Stimulated activated memory B cell treated with anti-CD40 and anti-IgM and Interleukin-4, amounts not matched to agents 10 μg/mL and 1 μg/mL and 100 μg/mL, for 72 hours (primary cell): ENCODE data around the gene ADAMTS2.
A peak's percentile ranks its signal among the peaks of the same experiment; 100 is the strongest.

Experiments
- ATAC-seq: fragments of 150-1000 bp; cut with Tn5 transposase; 2 replicates; pipeline ENCODE4 v1.10.0; 2021
- H3K27ac Mint-ChIP-seq: one replicate; pipeline ENCODE4 v1.8.0; 2022; ENCODE audit warnings: mild to moderate bottlenecking, mixed read lengths
- H3K27me3 Mint-ChIP-seq: one replicate; pipeline ENCODE4 v1.8.0; 2022; ENCODE audit warnings: mixed read lengths
- H3K36me3 Mint-ChIP-seq: one replicate; pipeline ENCODE4 v1.8.0; 2022; ENCODE audit warnings: mixed read lengths
- H3K4me1 Mint-ChIP-seq: one replicate; pipeline ENCODE4 v1.8.0; 2022; ENCODE audit warnings: mixed read lengths
- H3K4me3 Mint-ChIP-seq: one replicate; pipeline ENCODE4 v1.8.0; 2022; ENCODE audit warnings: mild to moderate bottlenecking, moderate library complexity, mixed read lengths
- H3K9me3 Mint-ChIP-seq: one replicate; pipeline ENCODE4 v1.8.0; 2022; ENCODE audit warnings: mixed read lengths

Gene ADAMTS2

DNA sequence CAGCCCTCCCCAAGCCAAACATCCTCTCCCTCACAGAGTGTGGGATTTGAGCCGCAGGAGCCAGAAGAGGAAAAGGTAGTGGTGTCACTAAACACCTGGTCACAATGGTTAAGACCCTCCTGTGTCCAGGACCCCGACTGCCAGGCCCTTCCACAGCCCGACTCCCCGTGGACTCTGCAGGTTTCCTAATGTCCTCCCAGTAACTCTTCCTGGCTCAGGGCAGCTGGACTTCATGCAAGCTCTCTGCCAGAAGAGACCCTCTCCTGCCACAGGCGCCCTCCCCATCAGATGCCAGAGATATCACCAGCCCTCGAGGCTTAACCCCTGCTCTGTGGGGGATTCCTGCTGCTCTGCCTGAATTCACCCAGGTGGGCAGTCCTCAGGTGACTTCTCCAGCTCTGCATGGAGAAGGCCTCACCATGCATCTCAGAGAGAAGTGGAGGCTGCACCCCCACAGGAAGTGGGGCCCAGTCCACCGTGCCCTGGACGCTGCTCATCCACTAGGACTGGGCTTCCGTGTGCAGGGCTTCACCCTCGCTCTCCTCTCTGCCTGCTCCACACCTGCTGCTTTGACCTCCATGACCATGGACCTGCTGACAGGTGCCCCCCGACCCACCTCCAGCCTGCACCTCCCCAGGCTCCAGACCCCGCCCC lies 111.2 kb downstream of the ADAMTS2 start:
- H3K9me3 Mint-ChIP-seq, result no peaks in the 10 kb centered on the region
- no peaks in the 10 kb centered on the region for H3K4me1 Mint-ChIP-seq
- H3K27me3 Mint-ChIP-seq, result peaks cover 37% of the 10 kb centered on the region
- H3K27ac Mint-ChIP-seq, result no peak overlapping the region
- no peak overlapping the region for H3K4me3 Mint-ChIP-seq
- no peak for ATAC-seq
- H3K36me3 Mint-ChIP-seq, result no peaks in the 10 kb centered on the region

DNA sequence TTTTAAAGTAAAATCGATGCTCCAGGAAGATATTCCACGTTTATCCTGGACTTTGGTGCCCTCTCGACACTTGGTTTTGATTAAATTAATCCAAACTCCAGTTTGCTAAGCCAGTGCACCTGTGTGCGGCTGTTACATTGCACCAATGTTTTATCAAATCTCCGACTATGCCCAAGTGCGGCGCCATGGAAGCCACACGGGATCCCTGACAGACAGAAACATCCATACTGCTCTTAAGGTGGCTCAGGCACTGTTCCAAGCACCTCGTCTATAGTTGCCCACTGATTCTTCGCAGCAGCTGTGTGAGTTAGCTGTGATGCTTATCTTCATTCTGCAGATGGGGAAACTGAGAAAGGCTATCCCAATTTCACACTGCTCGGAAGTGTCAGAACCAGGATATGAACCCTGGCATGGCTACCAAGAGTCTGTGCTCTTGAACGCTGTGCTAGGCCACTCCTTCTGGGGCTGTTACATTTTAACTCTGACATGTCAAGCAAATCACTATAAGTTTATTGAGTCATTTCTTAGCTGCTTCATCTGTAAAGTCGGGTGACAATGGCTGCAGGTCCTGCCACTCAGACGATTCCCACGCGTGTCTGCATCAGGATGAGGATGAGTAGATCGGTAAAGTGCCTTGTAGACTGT lies 113.0 kb downstream of the ADAMTS2 start:
- H3K4me1 Mint-ChIP-seq, result no peaks in the 10 kb centered on the region
- H3K27ac Mint-ChIP-seq, result no peak overlapping the region
- no peaks in the 10 kb centered on the region for H3K9me3 Mint-ChIP-seq
- H3K27me3 Mint-ChIP-seq, result peaks cover 23% of the 10 kb centered on the region
- H3K4me3 Mint-ChIP-seq, result no peak overlapping the region
- H3K36me3 Mint-ChIP-seq, result no peaks in the 10 kb centered on the region
- ATAC-seq, result no peak

DNA sequence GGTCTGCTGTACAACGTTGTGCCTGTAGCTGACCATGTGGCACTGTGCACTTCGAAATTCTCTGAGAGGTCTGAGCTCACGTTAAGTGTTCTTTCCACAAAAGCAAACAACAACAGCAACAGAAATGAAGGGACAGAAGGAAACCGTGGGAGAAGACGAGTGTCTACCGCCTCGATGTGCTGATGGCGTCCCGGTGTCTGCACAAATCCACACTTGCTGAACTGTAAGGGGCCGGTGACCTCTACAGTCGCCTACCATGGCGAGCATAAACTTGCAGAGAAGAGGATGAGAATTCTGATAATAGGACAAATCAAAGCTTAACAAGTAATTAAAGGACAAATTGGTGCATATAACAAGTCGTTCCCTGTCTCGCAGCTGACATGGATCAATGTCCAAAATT lies 114.0 kb downstream of the ADAMTS2 start:
- no peaks in the 10 kb centered on the region for H3K36me3 Mint-ChIP-seq
- peaks cover 31% of the 10 kb centered on the region for H3K27me3 Mint-ChIP-seq
- ATAC-seq, result no peak
- no peaks in the 10 kb centered on the region for H3K9me3 Mint-ChIP-seq
- H3K27ac Mint-ChIP-seq, result no peak overlapping the region
- no peaks in the 10 kb centered on the region for H3K4me1 Mint-ChIP-seq
- no peak overlapping the region for H3K4me3 Mint-ChIP-seq

DNA sequence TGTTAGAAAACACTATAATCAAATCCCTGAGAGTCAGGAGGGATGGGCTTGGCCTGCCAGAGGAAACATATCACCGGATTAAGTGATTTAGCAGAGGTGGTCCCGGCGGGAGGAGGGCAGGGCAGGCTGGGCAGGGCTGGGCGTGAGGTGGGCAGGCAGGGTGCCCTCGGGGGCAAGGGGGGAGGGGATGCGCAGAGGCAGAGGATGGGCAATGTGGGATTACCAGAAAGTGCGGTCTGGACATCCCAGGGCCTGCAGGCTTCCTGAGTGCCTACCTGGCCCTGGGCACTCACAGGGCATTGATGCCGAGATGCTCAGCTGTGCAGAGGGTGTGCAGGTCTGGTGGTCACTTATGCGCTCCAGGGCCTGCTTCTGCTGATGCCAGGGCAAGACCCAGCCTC lies 115.2 kb downstream of the ADAMTS2 start:
- H3K27ac Mint-ChIP-seq, result no peak overlapping the region
- H3K4me1 Mint-ChIP-seq, result no peaks in the 10 kb centered on the region
- H3K9me3 Mint-ChIP-seq, result peaks cover under 1% of the 10 kb centered on the region
- no peak overlapping the region for H3K4me3 Mint-ChIP-seq
- no peaks in the 10 kb centered on the region for H3K36me3 Mint-ChIP-seq
- ATAC-seq, result no peak
- H3K27me3 Mint-ChIP-seq, result peaks cover 31% of the 10 kb centered on the region

DNA sequence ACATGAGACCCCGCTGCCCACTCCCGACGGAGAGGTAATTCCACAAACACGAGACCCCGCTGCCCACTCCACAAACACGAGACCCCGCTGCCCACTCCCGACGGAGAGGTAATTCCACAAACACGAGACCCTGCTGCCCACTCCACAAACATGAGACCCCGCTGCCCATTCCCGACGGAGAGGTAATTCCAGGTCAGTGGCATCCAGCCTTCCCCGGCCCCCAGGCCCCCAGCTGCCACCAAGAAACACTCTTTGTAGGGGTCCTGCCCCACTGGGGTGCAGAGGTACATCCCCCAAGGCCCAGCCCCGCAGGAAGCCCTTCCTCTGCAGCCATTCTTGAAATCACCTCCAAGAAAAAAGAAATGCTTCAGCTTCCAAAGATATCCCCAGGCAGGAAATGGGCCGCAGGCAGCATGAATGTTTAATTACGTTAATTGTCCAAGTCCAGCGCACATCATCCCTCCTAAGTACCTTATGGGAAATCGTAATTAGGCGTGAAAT lies 115.9 kb downstream of the ADAMTS2 start:
- no peak for ATAC-seq
- Mint-ChIP-seq H3K4me1 (no peaks in the 10 kb centered on the region), H3K4me3 (no peak overlapping the region), H3K36me3 (no peaks in the 10 kb centered on the region), H3K27ac (no peak overlapping the region), H3K9me3 (peaks cover 5% of the 10 kb centered on the region), H3K27me3 (peaks cover 25% of the 10 kb centered on the region)

DNA sequence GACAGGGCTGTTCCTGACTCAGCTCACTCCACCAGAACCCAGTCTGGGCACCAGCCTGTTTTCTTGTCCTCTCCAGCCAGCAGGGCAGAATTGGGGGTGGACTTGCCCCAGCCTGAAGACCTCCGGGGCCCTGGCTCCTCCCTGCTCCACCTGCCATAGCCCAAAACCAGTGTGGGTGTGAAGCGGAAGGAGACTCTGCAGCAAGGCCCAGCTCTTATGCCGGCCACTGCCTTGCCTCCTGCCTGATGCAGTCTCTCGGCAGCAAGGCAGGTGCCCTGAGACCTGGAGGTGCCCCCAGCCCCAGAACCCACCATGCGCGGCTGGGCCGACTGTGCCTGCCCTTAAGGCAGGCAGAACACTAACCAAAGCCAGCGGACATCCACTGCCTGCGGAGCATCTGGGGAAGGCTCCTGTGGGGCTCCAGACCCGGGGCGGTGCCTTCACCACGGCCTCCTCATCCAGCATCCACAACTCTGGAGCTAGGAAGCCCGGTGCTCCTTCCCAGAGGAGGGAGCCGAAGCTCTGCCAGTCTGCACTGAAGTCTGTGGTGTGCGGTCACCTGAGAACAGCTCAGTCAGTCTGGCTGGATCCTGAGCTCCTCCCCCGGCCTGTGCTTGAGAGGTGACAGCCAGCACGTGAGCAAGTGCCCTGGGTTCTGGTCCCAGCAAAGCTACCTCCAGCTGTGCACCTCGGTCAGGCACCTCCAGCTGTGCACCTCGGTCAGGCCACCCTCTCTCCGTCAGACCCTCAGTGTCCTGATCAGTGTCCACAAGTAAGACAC lies 116.7 kb downstream of the ADAMTS2 start:
- H3K4me3 Mint-ChIP-seq, result no peak overlapping the region
- H3K27ac Mint-ChIP-seq, result no peak overlapping the region

DNA sequence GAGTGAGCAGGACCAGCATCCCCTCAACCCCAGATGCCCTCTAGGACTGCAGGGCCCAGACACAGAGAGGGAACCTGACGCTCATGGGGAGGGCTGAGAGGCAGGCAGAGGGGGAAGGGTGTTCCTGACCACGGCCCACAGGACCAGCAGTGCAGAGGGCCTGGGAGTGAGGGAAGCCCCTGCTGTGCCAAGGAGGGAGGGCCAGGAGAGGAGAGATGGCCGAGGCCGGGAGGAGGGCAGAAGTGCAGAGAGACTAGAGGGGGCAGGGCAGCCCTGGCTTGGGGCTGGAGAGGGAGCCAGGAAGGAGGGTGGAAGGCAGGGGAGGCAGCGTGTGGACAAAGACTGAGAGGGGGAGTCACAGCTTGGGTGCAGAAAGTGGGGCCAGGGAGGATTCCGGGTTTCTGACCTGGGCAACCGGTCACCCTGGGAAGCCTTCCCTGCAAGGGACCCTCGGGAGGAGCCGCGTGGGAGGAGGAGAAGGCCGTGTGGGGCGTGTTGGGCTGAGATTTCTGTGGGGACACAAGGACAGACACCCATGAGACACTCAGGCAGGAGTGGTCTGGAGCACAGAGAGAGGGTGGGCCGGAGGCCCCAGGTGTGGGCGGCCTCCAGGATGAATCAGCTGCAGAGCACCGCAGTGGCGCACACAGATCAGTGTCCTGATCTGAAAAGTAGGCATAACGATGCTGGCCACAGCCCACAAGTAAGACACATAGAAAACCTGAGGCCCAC lies 117.5 kb downstream of the ADAMTS2 start:
- H3K27me3 Mint-ChIP-seq, result peaks cover 16% of the 10 kb centered on the region
- H3K27ac Mint-ChIP-seq, result no peak overlapping the region
- no peaks in the 10 kb centered on the region for H3K36me3 Mint-ChIP-seq
- H3K4me3 Mint-ChIP-seq, result no peak overlapping the region
- ATAC-seq, result peak; percentile 28
- no peaks in the 10 kb centered on the region for H3K4me1 Mint-ChIP-seq
- peaks cover 15% of the 10 kb centered on the region for H3K9me3 Mint-ChIP-seq

More for the DNA sequence above, 116.7 kb downstream of the ADAMTS2 start:
- no peaks in the 10 kb centered on the region for H3K36me3 Mint-ChIP-seq
- peak; percentile 10 for ATAC-seq
- peaks cover 16% of the 10 kb centered on the region for H3K27me3 Mint-ChIP-seq
- peaks cover 8% of the 10 kb centered on the region for H3K9me3 Mint-ChIP-seq
- H3K4me1 Mint-ChIP-seq, result no peaks in the 10 kb centered on the region

DNA sequence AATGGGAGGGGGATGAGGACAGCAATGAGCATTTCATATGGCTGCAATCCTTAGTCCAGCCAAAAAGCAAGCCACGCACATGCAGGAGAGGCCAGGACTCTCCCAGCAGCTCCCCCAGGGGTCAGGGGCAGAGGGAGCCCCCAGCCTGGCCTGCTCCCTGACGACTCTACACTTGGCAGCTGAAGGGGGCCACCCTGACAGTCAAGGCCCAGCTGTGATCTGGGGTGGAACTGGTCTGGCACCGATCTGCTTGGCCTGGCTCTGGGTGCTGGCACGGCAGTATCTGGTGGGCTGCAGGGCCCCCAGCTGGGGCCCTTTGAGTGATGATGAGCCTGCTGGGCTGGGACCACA lies 118.1 kb downstream of the ADAMTS2 start:
- no peak for ATAC-seq
- no peaks in the 10 kb centered on the region for H3K36me3 Mint-ChIP-seq
- H3K27me3 Mint-ChIP-seq, result peaks cover 16% of the 10 kb centered on the region
- peaks cover 15% of the 10 kb centered on the region for H3K9me3 Mint-ChIP-seq
- H3K4me1 Mint-ChIP-seq, result no peaks in the 10 kb centered on the region
- no peak overlapping the region for H3K4me3 Mint-ChIP-seq
- H3K27ac Mint-ChIP-seq, result no peak overlapping the region

DNA sequence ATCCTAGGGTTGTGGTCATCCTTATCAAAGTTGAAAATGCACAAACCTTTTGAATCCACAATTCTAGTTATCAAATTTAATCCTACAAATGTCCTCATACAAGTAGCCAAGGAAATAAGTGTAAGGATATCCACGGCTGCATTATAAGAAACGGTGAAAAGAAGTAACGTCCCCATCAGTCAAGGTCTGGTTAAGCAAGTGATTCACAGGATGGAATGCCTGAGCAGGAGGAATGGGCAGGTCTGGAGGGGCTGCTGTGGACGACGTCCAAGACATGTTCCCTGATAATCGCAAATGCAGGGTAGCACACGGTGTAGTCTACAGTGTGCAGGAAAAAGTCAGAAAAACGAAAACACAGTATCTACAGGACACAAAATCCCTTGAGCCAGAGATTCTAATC lies 118.6 kb downstream of the ADAMTS2 start:
- H3K36me3 Mint-ChIP-seq, result no peaks in the 10 kb centered on the region
- peaks cover 15% of the 10 kb centered on the region for H3K9me3 Mint-ChIP-seq
- ATAC-seq, result no peak
- H3K27ac Mint-ChIP-seq, result no peak overlapping the region
- H3K4me3 Mint-ChIP-seq, result no peak overlapping the region
- H3K27me3 Mint-ChIP-seq, result peaks cover 20% of the 10 kb centered on the region
- no peaks in the 10 kb centered on the region for H3K4me1 Mint-ChIP-seq

DNA sequence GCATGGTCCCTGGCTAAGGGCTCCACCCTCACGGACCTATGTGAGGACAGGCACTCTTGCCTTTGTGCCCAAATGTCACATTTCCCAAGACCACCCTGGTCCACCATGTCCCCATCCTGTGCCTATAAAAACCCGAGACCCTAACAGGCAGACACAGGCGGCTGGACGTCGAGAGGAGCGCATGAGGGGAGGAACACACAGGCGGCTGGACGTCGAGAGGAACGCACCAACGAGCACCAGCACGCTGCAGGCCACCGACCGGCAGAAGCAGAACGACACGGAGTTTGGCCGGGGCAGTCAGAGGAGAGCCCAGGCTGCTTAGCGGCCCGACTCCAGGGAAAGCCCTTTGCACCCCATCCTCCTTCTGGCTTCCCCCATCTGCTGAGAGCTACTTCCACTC lies 119.9 kb downstream of the ADAMTS2 start:
- H3K9me3 Mint-ChIP-seq, result peaks cover 15% of the 10 kb centered on the region
- H3K27me3 Mint-ChIP-seq, result peaks cover 30% of the 10 kb centered on the region
- H3K36me3 Mint-ChIP-seq, result no peaks in the 10 kb centered on the region
- no peak overlapping the region for H3K27ac Mint-ChIP-seq
- ATAC-seq, result no peak
- no peak overlapping the region for H3K4me3 Mint-ChIP-seq
- no peaks in the 10 kb centered on the region for H3K4me1 Mint-ChIP-seq

DNA sequence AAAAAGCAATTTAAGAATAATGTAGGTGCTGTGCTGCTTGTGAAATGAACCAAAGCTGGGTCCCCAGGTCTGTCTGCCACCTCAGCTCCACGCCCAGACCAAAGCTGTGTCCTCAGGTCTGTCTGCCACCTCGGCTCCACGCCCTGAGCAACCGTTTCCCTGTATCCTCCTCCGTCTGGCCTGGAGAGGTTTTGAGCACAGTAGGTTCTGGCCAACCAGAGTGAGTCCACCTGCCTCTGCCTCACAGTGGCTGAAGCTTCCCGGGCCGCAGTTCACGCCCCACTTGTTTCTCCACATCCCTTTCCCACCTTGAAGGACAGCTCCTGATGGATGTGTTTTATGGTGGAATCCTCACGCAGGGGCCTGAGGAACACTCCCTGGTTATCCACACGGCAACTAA lies 120.5 kb downstream of the ADAMTS2 start:
- H3K9me3 Mint-ChIP-seq, result peaks cover 15% of the 10 kb centered on the region

DNA sequence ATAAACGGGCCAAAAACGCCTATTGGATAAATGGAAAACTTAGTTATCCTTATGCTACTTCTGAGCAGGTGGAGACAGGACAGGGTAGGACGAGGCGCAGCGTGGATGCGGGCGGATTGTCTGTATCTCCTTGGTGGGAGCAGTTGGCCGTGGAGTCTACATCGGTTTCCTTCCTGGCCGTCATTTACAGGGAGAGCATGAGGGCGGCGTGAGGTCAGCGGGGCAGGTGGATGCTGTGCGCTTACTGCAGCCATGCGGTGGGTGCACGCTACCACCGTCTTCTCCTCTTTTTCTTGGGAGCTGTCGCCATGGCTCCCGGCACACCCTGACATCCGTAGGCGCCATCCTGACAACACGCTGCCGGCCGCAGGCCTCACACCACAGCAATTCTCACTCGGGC lies 121.3 kb downstream of the ADAMTS2 start:
- no peaks in the 10 kb centered on the region for H3K36me3 Mint-ChIP-seq
- H3K27me3 Mint-ChIP-seq, result peaks cover 33% of the 10 kb centered on the region
- no peaks in the 10 kb centered on the region for H3K4me1 Mint-ChIP-seq
- H3K4me3 Mint-ChIP-seq, result no peak overlapping the region
- peaks cover 15% of the 10 kb centered on the region for H3K9me3 Mint-ChIP-seq
- no peak overlapping the region for H3K27ac Mint-ChIP-seq
- no peak for ATAC-seq

More for the DNA sequence above, 120.5 kb downstream of the ADAMTS2 start:
- Mint-ChIP-seq H3K27me3 (peaks cover 33% of the 10 kb centered on the region), H3K4me3 (no peak overlapping the region), H3K4me1 (no peaks in the 10 kb centered on the region), H3K27ac (no peak overlapping the region), H3K36me3 (no peaks in the 10 kb centered on the region)
- no peak for ATAC-seq

DNA sequence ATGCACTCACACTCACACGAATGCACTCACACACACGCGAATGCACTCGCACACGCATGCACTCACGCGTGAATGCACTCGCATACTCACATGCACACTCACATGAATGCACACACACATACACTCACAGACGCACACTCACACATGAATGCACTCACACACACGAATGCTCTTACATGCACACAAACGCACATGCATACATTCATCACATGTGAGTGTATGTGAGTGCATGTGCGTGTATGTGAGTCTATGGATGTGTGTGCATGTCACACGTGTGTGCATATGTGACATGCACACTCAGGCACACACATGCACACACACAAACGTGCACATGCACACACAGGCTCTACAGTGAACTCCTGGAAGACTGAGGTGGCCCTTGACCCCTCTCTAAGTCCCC lies 121.7 kb downstream of the ADAMTS2 start:
- Mint-ChIP-seq H3K27ac (no peak overlapping the region), H3K36me3 (no peaks in the 10 kb centered on the region), H3K4me3 (no peak overlapping the region), H3K4me1 (no peaks in the 10 kb centered on the region), H3K27me3 (peaks cover 33% of the 10 kb centered on the region), H3K9me3 (peaks cover 15% of the 10 kb centered on the region)
- ATAC-seq, result no peak

DNA sequence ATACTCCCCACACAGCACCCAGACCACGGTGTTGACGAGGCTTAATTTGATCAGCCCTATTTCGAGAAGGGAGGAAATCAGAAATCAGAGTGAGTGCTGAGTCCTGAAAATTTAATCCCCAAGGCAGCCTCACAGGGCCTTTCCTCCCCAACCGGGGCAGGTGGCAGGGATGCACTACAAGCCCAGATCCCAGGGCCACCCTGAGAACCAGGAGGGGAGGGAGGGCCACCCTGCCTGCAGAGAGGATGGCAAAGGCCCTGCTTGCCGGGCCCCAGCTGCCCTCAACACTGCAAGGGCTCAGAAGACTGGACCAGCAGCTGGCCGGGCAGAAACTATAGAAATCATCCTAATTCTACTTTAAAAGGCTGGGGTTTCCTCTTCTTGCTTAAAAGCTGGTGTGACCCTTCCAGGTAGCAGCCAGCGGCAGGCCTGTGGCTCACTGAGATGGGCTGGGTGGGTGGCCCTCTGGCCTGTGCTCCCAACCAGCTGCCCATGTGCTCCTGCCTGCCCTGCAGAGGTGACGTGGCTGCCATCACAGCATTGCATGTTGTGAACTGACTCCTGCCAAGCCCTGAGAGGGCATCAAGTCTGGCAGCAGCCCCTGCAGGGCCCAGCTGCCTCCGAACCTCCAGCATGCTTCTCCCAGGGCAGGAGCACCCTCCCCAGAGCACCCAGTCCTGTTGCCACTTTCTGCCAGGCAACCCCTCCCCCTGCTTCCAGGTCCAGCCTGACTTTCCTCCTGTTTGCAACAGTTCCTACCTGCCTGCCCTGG lies 122.8 kb downstream of the ADAMTS2 start:
- peaks cover 31% of the 10 kb centered on the region for H3K27me3 Mint-ChIP-seq
- H3K4me1 Mint-ChIP-seq, result no peaks in the 10 kb centered on the region
- H3K27ac Mint-ChIP-seq, result no peak overlapping the region
- H3K4me3 Mint-ChIP-seq, result no peak overlapping the region
- H3K36me3 Mint-ChIP-seq, result no peaks in the 10 kb centered on the region
- peaks cover 15% of the 10 kb centered on the region for H3K9me3 Mint-ChIP-seq
- no peak for ATAC-seq

DNA sequence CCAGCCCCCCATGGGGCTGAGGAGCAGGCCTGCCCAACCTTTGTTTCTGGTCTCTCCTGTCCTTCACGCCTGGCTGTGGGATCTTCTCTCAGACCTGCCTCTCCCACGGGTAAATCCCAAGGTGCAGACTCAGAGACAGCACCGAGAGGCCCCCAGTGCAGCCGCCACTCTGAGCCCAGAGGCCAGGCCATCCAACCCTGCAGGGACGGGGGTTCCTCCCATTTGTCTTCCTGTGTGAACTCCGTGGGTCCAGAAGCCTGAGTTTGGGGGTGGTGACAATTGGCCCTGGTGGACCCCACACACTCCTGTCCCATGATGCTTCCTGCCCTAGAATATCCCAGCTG lies 123.4 kb downstream of the ADAMTS2 start:
- ATAC-seq, result no peak
- Mint-ChIP-seq H3K36me3 (no peaks in the 10 kb centered on the region), H3K27ac (no peak overlapping the region), H3K4me3 (no peak overlapping the region), H3K9me3 (peaks cover 15% of the 10 kb centered on the region), H3K27me3 (peaks cover 25% of the 10 kb centered on the region), H3K4me1 (no peaks in the 10 kb centered on the region)
